HTR-8/SVneo (cell line): ENCODE data around the gene CREBBP.

Experiments used
- DNase-seq: peaks from one replicate; pipeline ENCODE4 v3.0.0; 2011; ENCODE audit warnings: low spot score, mixed read lengths; ENCODE audit not compliant: insufficient read length
- FAIRE-seq: peaks from 2 replicates; lab custom pipeline; 2011; peaks lifted over from hg19 to GRCh38; lab: Jason Lieb, UNC

The CREBBP gene

DNA sequence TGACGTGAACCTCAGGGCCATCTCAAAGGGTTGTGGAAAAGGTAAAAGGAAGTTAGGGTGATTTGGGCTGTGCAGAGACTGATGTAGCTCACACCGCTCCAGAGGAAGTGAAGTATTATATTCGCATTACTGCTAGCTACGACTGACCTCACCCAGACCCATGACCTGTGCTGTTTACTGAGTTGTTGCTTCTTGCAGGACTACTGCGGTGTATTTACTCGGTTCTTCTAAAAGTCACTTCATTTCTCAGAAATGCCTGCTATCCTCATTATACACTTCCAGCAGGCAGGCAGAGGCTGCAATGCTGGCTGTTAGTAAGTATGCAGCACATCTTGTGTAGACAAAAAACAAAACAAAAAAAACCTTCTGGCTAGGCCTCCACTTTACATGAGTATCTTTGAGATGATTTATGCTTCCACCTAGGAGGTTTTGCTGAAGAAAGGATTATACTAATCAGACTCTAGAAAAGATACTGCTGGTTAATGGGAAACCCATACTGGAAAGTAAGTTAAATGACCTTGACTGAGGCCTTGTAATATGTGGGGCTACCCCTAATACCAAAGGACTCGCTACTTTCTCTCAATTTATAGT lies 76.0 kb downstream of the CREBBP start:
- DNase-seq, result no peak
- no peak for FAIRE-seq

GRCh38 chr16:3800477-3801270 lies 79.8 kb downstream of the CREBBP start:
- DNase-seq (no peak), FAIRE-seq (no peak)

GRCh38 chr16:3800019-3800418 lies 80.5 kb downstream of the CREBBP start:
- FAIRE-seq, result no peak
- no peak for DNase-seq

DNA sequence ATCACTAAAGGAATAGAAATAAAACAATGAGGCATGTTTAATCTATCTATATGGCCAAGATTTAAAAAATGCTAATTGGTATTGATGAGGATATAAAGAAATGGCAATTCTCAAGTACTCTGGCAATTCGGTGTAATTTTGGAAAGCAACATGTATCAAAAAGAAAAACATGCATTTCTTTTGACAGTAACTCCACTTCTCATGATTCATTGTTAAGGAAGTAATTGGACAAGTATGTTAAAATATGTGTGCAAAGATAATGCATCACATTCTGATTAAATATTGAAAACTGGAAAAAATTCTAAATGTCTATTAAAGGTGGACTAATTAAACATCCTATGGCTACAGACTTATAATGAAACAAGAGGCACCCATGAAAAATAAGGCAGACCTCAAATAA lies 81.2 kb downstream of the CREBBP start:
- no peak for DNase-seq
- no peak for FAIRE-seq

- no peak for FAIRE-seq
- no peak for DNase-seq
Observed at GRCh38 chr16:3798838-3799237, 81.7 kb downstream of the CREBBP start.

- FAIRE-seq (no peak), DNase-seq (peak; percentile 19)
Observed at GRCh38 chr16:3797904-3798811, 82.4 kb downstream of the CREBBP start.

- FAIRE-seq, result no peak
- DNase-seq, result no peak
Observed at GRCh38 chr16:3797473-3797872, 83.0 kb downstream of the CREBBP start.

- no peak for FAIRE-seq
- DNase-seq, result no peak
Observed at GRCh38 chr16:3793161-3793576, 87.3 kb downstream of the CREBBP start.

DNA sequence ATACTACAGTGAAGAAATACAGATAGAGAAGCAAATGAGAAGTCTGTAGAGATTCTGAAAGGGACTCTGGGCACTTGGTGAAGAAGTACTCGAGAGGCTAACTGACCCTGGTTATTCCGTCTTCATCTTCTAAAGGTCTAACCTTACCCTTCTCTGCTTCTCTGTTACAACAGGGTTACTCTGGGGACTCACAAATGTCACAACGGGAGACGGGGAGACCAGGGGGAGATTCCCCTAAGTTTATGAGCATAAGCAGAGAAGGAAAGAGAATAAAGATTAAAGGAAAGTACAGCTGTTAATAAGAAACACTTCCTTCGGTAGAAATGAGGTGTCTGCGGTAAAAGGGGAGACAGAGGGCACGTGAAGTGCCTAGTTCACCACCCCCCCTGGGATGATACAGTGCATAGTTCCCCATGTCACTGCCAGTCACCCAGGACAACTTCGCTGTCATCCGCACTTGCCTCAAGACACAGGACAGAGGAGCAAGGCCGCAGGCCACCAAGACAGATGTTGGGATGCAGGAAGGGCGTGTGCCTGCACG lies 88.0 kb downstream of the CREBBP start:
- FAIRE-seq, result no peak
- no peak for DNase-seq

GRCh38 chr16:3791701-3792100 lies 88.8 kb downstream of the CREBBP start:
- FAIRE-seq, result no peak
- no peak for DNase-seq

GRCh38 chr16:3789375-3790099 lies 91.0 kb downstream of the CREBBP start:
- FAIRE-seq (no peak), DNase-seq (no peak)

DNA sequence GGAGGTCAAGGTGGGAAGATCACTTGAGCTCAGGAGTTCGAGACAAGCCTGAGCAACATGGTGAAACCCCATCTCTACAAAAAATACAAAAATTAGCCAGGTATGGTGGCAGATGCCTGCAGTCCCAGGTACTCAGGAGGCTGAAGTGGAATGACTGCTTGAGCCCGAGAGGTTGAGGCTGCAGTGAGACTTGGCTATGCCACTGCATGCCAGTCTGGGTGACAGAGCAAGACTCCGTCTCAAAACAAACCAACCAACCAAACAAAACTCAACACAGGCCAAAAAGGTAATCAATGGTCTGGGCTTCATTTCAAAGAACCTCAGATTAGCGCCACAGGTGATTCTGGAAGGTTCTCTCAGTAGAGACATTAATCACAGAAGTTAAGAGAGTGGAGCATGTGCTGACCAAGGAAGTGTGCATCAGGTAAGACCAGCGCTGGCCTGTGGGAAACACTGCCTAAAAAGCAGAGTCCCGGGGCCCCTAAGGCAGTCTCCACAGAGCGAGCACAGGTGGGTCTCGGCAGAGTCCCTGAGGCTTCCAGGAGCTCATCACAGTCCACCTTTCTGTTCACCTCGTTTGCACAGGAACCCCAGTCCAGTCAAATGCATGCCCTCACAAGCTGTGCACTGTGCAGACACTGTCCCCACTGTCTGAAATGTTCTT lies 91.7 kb downstream of the CREBBP start:
- no peak for FAIRE-seq

DNA sequence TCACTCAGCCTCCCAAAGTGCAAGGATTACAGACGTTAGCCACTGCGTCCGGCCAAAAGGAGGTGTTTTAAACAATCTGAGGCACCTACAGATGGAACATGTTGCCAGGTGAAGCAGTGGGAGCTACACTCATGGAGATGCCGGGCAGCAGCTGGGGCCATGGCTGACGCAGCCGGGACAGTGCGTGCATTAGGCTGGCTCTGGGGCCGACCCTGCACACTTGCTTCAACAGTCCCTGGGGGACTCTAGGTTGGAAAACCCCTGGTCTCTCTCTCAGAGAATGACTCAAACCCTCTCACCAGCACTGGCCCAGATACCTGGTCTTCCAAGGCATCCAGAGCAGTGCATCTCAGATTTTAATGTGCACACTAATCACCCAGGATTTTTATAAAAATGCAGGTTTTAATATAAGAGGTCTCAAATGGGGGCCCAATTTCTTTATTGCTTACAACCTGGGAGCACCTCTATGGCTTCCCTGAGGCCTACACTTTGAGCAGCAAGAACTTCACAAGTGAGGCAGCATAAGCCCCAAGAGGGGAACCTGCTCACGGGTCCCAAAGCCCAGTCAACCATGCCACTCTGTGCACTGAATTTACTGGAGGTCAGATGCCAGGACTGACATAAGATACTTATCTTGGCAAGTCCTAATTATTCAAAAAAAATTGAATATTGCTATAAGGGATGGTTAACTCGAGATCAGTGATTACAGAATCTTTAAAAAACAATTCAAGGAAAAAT lies 92.4 kb downstream of the CREBBP start:
- DNase-seq (no peak), FAIRE-seq (no peak)

More for the DNA sequence above, 91.7 kb downstream of the CREBBP start:
- DNase-seq, result no peak

DNA sequence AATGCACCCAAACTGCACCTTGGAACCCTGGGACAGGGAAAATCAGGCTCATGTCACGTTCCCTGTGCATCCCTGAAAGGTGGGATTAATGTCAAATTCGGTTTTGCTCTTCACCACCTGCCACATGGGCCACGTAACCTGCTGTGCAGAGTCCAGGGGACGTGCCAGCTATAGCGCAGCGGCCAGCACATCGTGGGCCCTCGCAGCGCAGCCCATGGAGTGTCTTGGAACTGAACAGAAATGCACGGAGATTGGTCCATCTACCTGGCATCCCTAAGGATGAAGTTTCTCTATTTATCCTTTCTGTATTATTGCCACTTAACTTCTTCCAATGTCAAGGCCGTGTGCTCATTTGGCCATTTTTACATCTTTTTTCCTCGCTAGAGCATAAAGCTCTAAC lies 95.1 kb downstream of the CREBBP start:
- DNase-seq (no peak), FAIRE-seq (no peak)

GRCh38 chr16:3783516-3783915 lies 97.0 kb downstream of the CREBBP start:
- DNase-seq, result no peak
- FAIRE-seq, result no peak

GRCh38 chr16:3782566-3782965 lies 97.9 kb downstream of the CREBBP start:
- no peak for FAIRE-seq

GRCh38 chr16:3781421-3781820 lies 99.1 kb downstream of the CREBBP start:
- FAIRE-seq (no peak), DNase-seq (no peak)

More at GRCh38 chr16:3782566-3782965, 97.9 kb downstream of the CREBBP start:
- no peak for DNase-seq

- FAIRE-seq, result no peak
- peak; percentile 25 for DNase-seq
Observed at GRCh38 chr16:3780570-3780969, 99.9 kb downstream of the CREBBP start.

GRCh38 chr16:3776316-3776715 lies 104.2 kb downstream of the CREBBP start:
- no peak for DNase-seq
- no peak for FAIRE-seq
